Stimulated activated CD8-positive, alpha-beta memory T cell treated with anti-CD3 and anti-CD28 coated beads, Interleukin-7, amount 100 ng/mL, for 4 hours (primary cell): ENCODE data around the gene FDX2.

ENCODE experiments used
- DNase-seq, 2 donors: peaks; one replicate each; pipeline ENCODE4 v3.0.0-alpha.2; 2020; ENCODE audit warnings: low read depth in 2 of 2

FDX2 gene

DNA sequence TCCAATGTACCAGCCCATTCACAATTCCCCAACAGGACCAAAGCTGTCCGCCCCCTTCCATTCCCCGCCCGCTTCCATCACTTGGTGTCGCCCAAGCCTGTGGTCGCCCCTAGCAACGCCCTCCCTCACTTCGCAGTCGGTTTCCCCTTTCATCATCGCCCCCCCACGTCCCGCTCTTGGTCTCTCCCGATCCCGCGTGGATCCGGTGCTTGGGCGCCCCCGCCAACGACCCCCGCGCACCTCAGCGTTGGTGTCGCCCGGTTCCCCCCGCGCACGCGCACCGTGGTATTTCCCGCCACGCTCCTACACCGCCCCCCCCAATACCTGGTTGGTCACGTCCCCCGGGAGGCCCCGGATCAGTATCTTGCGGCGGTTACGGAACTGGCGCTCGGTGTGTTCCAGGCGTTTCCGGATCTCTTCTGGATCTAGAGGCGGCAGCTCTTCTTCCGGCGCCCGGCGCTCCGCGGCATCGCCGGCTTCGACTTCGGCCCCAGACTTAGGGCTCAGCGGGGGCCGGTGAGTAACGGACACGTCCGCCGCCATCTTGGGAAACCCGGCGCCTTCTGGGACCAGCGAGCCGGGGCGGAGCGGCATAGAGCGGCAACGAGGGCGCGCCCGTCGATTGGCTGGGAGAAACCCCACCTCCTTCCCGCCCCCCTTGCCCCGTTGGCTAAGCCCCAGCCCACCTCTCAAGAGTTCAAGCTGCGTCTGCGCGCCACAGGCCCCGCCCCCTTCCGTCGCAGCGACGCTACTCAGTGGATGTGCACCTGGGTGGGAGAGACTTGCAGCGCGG lies 17.3 kb upstream of the FDX2 start, which contains the start of gene RAVER1:
RAVER1 (minus strand) TSS at position 565 of the 793 bp plus-strand sequence; CDS start at position 543, 22 bp downstream.
- peak; percentile 95 to 99 for DNase-seq

- no peak for DNase-seq
Measured at GRCh38 chr19:10332158-10332964, 16.5 kb upstream of the FDX2 start.

- DNase-seq = no peak
Measured at GRCh38 chr19:10329555-10329954, 13.7 kb upstream of the FDX2 start.

DNA sequence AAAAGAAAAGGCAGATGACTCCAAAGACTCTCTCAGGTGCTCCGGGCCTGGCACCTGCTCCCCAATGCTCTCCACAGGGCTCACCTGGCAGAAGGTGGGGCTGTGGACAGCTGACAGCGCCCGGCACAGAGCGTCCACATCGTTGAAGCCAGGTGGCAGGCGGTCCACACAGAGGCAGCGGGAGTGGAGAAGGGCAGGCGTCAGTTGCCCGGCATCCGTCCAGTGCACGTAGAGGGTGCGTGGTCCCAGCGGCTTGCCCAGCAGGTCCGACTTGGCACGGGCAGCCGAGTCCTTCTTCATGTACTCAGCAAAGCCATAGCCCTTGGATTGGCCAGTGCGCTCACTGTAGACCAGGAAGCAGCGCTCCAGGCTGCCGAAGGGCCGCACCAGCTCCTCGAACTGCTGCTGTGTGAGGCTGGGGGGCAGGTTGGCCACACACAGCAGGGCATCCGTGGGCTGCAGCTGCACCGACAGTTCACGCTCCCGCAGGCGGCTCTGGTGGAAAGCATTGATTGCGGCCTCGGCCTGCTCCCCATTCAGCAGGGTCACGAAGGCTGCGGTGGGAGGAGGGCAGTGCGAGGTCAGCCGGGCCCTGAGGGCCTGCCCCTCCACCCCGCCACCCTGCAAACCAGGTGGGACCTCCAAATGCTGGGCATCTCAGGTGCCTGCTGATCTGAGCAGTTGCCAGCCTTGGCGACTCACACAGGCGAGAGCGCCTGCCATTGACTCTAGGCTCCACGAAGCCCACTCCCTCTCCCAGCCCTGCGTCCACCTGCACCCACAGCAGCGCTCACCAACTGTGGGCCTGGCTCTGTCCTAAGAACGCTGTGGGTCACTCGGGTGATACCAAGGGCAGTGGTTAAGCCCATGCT lies 13.0 kb upstream of the FDX2 start:
- no peak for DNase-seq

- no peak for DNase-seq
Measured at GRCh38 chr19:10327793-10328192, 12.0 kb upstream of the FDX2 start.

- no peak for DNase-seq
Measured at GRCh38 chr19:10325732-10326131, 9.9 kb upstream of the FDX2 start.

- no peak for DNase-seq
Measured at GRCh38 chr19:10321874-10322835, 6.3 kb upstream of the FDX2 start.

DNA sequence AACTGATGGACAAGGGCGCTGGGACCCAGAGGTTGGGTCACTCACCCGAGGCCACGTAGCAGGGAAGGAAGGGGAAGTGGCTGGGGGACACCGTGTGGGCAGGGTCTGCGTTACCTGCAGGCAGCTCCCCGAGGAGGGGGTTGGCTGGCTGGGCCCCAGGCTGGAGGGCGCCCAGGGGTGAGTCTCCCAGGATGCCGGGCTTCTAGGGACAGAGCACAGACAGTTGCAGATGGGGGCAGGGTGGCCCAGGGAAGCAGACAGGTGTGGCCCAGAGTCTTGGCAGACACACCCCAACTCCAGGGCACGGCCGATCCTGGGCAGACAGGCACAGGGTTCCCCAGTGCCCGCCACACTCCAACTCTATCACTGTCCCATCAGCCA lies 5.6 kb upstream of the FDX2 start:
- no peak for DNase-seq

- no peak for DNase-seq
Measured at GRCh38 chr19:10320602-10321416, 5.0 kb upstream of the FDX2 start.

- no peak for DNase-seq
Measured at GRCh38 chr19:10318807-10319682, 3.2 kb upstream of the FDX2 start.

GRCh38 chr19:10317857-10318462 lies 2.1 kb upstream of the FDX2 start:
- no peak for DNase-seq

- no peak for DNase-seq
Measured at GRCh38 chr19:10317045-10317856, 1.4 kb upstream of the FDX2 start.

DNA sequence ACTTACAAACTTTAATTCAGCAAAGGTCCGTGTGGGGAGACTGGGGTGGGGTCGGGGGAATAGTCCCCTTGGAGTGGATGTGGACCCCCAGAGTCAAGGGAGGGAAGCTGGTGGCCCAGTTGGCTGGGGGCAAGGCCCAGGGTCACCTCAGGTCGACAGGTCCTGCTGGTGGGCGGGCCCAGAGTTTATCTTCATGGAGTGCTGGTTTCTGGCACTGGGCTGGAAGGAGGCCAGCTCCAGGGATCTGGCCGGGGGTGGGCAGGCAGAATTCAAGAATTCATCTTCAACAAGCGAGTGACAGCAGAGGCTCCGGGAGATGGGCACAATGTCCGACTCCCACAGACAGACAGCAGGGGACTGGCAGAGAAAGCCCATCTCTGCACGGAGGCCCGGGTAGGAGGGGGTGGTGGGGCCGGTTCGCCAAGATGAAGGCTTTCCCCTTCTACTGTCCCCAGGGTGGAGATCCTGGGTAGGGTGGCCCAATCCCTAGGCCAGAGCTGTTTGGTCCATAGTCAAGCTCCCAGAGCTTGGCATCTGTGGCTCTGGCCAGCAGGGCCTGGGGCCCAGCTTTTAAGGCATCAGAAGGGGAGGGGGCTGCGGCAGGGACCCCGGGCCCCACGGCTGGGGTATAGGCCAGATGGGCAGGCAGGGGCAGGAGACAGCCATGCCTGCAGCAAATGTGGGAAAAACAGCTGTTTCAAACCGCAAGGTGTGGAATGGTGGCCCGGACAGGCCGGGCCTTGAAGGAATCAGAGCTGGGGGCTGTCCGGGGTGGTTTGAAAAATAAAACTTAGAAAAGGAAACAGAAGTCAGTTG lies 622 bp upstream of the FDX2 start:
- DNase-seq = no peak

GRCh38 chr19:10309423-10309822 lies 6.4 kb downstream of the FDX2 start, which contains the start of gene ZGLP1:
TSS of gene ZGLP1 (minus strand) at chr19:10309815.
- DNase-seq = no peak

GRCh38 chr19:10306327-10306726 lies 9.5 kb downstream of the FDX2 start:
- no peak for DNase-seq

DNA sequence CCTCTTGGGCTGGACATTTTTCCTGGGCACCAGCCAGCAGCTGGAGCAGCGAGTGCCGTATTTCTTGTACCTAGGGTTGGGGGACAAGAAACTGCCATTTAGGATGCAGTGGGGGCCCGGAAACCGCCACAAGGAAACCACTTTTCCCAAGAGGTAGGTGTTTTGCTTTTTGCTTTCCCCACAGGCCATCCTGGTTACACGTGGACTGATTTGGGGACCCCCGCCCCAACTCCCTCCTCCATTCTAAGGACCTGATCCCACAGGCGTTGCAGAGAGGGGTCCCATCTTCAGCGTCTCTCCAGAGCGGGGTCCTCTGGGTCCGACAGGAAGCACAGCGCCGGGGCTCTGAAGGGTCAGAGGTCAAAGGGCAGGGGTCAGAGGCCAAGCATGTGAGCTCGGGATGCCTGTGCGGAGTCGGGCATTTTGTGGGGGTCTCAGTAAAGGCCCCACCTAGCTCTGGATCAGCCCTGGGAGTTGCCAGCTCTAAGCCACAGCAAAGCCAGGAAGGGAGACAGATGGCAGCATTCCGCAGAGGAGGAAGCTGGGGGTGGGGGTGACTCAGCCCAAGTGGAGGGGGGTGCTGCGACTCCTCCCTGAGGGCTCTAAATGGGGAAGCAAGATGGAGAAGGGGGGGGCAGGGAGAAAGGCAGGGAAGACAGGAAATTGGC lies 10.5 kb downstream of the FDX2 start:
- no peak for DNase-seq
